H1 (cell line): ENCODE data around the gene EPSTI1. TPM values are rescaled to one million over a fixed set of nuclear protein-coding genes. Genes with fewer than 3 reads are reported as not detected.

ENCODE experiments used
- CTCF ChIA-PET: fragments of 300-600 bp; sonication (Branson Sonifier 250); formaldehyde crosslinking; loops from one replicate; lab custom pipeline; 2021; ENCODE audit not compliant: partially characterized antibody; lab: Charles Lee
- POLR2A ChIA-PET: fragments of 300-600 bp; sonication (Branson Sonifier 250); formaldehyde crosslinking; loops from one replicate; lab custom pipeline; 2021; ENCODE audit warnings: inconsistent platforms; ENCODE audit not compliant: partially characterized antibody; lab: Charles Lee
- DNase-seq, 2 experiments: peaks; one replicate each; pipeline versions ENCODE4 v3.0.0 to v3.0.0-alpha.2; 2010 to 2022; ENCODE audit warnings: low spot score in 2 of 2, low read depth in 1 of 2, mixed read lengths in 1 of 2
- FAIRE-seq: peaks from 2 replicates; lab custom pipeline; 2011; peaks lifted over from hg19 to GRCh38; lab: Jason Lieb, UNC
- H2AFZ ChIP-seq: 2 replicates; pipeline ENCODE4 v1.8.1; 2012; ENCODE audit warnings: low read length, inconsistent platforms
- H2AK5ac ChIP-seq: 2 replicates; pipeline ENCODE4 v1.6.1; 2013; ENCODE audit warnings: low read depth, low read length
- H2BK120ac ChIP-seq: replicated peaks from 2 replicates; pipeline ENCODE3; 2013; ENCODE audit warnings: low read depth, low read length, inconsistent platforms
- H2BK12ac ChIP-seq: 2 replicates; pipeline ENCODE4 v1.6.1; 2013; ENCODE audit warnings: low read depth, low read length
- H2BK15ac ChIP-seq: 2 replicates; pipeline ENCODE4 v1.6.1; 2013; ENCODE audit warnings: low read length
- H2BK20ac ChIP-seq: 2 replicates; pipeline ENCODE4 v1.6.1; 2013; ENCODE audit warnings: low read length
- H2BK5ac ChIP-seq: 2 replicates; pipeline ENCODE4 v1.6.1; 2013; ENCODE audit warnings: low read depth, low read length
- H3K14ac ChIP-seq: 2 replicates; pipeline ENCODE4 v1.6.1; 2013; ENCODE audit warnings: inconsistent platforms; ENCODE audit not compliant: insufficient read length
- H3K18ac ChIP-seq: 2 replicates; pipeline ENCODE4 v1.6.1; 2013; ENCODE audit warnings: low read length; ENCODE audit errors: extremely low read depth
- H3K23ac ChIP-seq: 2 replicates; pipeline ENCODE4 v1.6.1; 2013; ENCODE audit warnings: inconsistent platforms; ENCODE audit not compliant: insufficient read length
- H3K23me2 ChIP-seq: 2 replicates; pipeline ENCODE4 v1.6.1; 2013; ENCODE audit warnings: low read depth, low read length
- H3K27ac ChIP-seq: 2 replicates; pipeline ENCODE4 v1.6.1; 2011; ENCODE audit warnings: low read depth, low read length, inconsistent platforms
- H3K27me3 ChIP-seq, 4 experiments: replicated peaks in 1 of 4; 1 replicate in 1 of 4; 2 replicates in 3 of 4; pipeline versions ENCODE4 v1.6.1 to v1.8.1; 2011 to 2013; ENCODE audit warnings: low read length in 3 of 4, mild to moderate bottlenecking in 3 of 4, inconsistent platforms in 2 of 4, mixed read lengths in 2 of 4, moderate library complexity in 1 of 4; ENCODE audit not compliant: control insufficient read depth in 3 of 4, insufficient read depth in 3 of 4; ENCODE audit errors: extremely low read depth in 1 of 4
- H3K36me3 ChIP-seq, 4 experiments: 2 replicates each; pipeline versions ENCODE4 v1.6.1 to v1.8.1; 2011 to 2013; ENCODE audit warnings: mild to moderate bottlenecking in 4 of 4, low read length in 3 of 4, moderate library complexity in 2 of 4, control low read depth in 1 of 4, inconsistent platforms in 1 of 4; ENCODE audit not compliant: insufficient read depth in 4 of 4, control insufficient read depth in 2 of 4
- H3K4ac ChIP-seq: replicated peaks from 2 replicates; pipeline ENCODE3; 2013; ENCODE audit warnings: low read length, low read depth, mixed read lengths, inconsistent platforms; ENCODE audit not compliant: insufficient read length
- H3K4me1 ChIP-seq, 4 experiments: replicated peaks in 1 of 4; 1 replicate in 1 of 4; 2 replicates in 3 of 4; pipeline versions ENCODE4 v1.6.1 to v1.8.1; 2011 to 2013; ENCODE audit warnings: low read length in 3 of 4, inconsistent platforms in 2 of 4, mixed read lengths in 1 of 4; ENCODE audit not compliant: insufficient read depth in 4 of 4, control insufficient read depth in 3 of 4
- H3K4me2 ChIP-seq, 2 experiments: 2 replicates each; pipeline versions ENCODE4 v1.6.1 to v1.8.1; 2011 to 2013; ENCODE audit warnings: low read depth in 2 of 2, low read length in 2 of 2, control low read depth in 1 of 2, inconsistent platforms in 1 of 2, mild to moderate bottlenecking in 1 of 2; ENCODE audit not compliant: insufficient read depth in 1 of 2
- H3K4me3 ChIP-seq, 4 experiments: fragments of 200-600, 300-600 bp in 1 of 4; sonication (generic), shearing (Covaris generic), sonication (Bioruptor Twin) in 1 of 4; 2 replicates each; pipeline versions ENCODE4 v1.5.1 to v1.8.1; 2011 to 2016; ENCODE audit warnings: low read length in 4 of 4, low read depth in 3 of 4, control low read depth in 2 of 4, inconsistent platforms in 2 of 4, mild to moderate bottlenecking in 2 of 4, mixed read lengths in 1 of 4, moderate library complexity in 1 of 4; ENCODE audit not compliant: insufficient read depth in 2 of 4; ENCODE audit errors: extremely low read depth in 1 of 4
- H3K56ac ChIP-seq: replicated peaks from 2 replicates; pipeline ENCODE3; 2013; ENCODE audit warnings: low read depth, mild to moderate bottlenecking, mixed read lengths, low read length, inconsistent platforms; ENCODE audit not compliant: insufficient read length
- H3K79me1 ChIP-seq: 2 replicates; pipeline ENCODE4 v1.6.1; 2013; ENCODE audit warnings: low read depth, low read length, control low read depth
- H3K79me2 ChIP-seq, 2 experiments: 2 replicates each; pipeline versions ENCODE4 v1.6.1 to v1.8.1; 2012 to 2013; ENCODE audit warnings: low read length in 2 of 2, mild to moderate bottlenecking in 2 of 2, inconsistent platforms in 1 of 2; ENCODE audit not compliant: insufficient read depth in 2 of 2, control insufficient read depth in 1 of 2
- H3K9ac ChIP-seq, 4 experiments: replicated peaks in 1 of 4; 1 replicate in 1 of 4; 2 replicates in 3 of 4; pipeline versions ENCODE4 v1.6.1 to v1.8.1; 2011 to 2013; ENCODE audit warnings: low read depth in 3 of 4, low read length in 3 of 4, control low read depth in 2 of 4, mild to moderate bottlenecking in 2 of 4, moderate library complexity in 2 of 4, inconsistent platforms in 1 of 4; ENCODE audit errors: extremely low read depth in 1 of 4
- H3K9me3 ChIP-seq, 2 experiments: 2 replicates each; pipeline versions ENCODE4 v1.6.1 to v1.8.1; 2012 to 2013; ENCODE audit warnings: mild to moderate bottlenecking in 2 of 2, moderate library complexity in 2 of 2, control low read depth in 1 of 2, inconsistent platforms in 1 of 2, low read depth in 1 of 2, low read length in 1 of 2, mixed read lengths in 1 of 2; ENCODE audit not compliant: insufficient read depth in 2 of 2
- H4K20me1 ChIP-seq, 2 experiments: replicated peaks in 1 of 2; 2 replicates each; pipeline versions ENCODE3 to v1.8.1; 2011 to 2013; ENCODE audit warnings: inconsistent platforms in 2 of 2, low read length in 2 of 2, mild to moderate bottlenecking in 1 of 2; ENCODE audit not compliant: insufficient read depth in 2 of 2, control insufficient read depth in 1 of 2
- H4K5ac ChIP-seq: 2 replicates; pipeline ENCODE4 v1.6.1; 2013; ENCODE audit warnings: low read length, low read depth, mixed read lengths, inconsistent platforms; ENCODE audit not compliant: insufficient read length
- H4K8ac ChIP-seq: 2 replicates; pipeline ENCODE4 v1.8.0; 2013; ENCODE audit warnings: mild to moderate bottlenecking, moderate library complexity, low read length, inconsistent platforms; ENCODE audit not compliant: insufficient read depth; ENCODE audit errors: extremely low read depth
- H4K91ac ChIP-seq: replicated peaks from 2 replicates; pipeline ENCODE3; 2013; ENCODE audit warnings: low read length, mixed read lengths, inconsistent platforms; ENCODE audit not compliant: insufficient read length
- CREB1 ChIP-seq: IDR thresholded peaks from 2 replicates; pipeline ENCODE4 v1.6.1; 2012; ENCODE audit warnings: inconsistent platforms
- EP300 ChIP-seq, 2 experiments: IDR thresholded peaks; 1 replicate in 1 of 2; 2 replicates in 1 of 2; pipeline ENCODE4 v1.6.1; 2011 to 2012; ENCODE audit warnings: low read depth in 2 of 2, low read length in 2 of 2, mild to moderate bottlenecking in 2 of 2, borderline replicate concordance in 1 of 2, inconsistent platforms in 1 of 2, moderate library complexity in 1 of 2
- EZH2 ChIP-seq: fragments of 200-600 bp; sonication (generic); IDR thresholded peaks from 2 replicates; pipeline ENCODE4 v1.7.1; 2012; ENCODE audit warnings: low read depth, mild to moderate bottlenecking, moderate library complexity, low read length, inconsistent platforms; ENCODE audit not compliant: severe bottlenecking
- KDM1A ChIP-seq: fragments of 200-600, 300-600 bp; sonication (generic); IDR thresholded peaks from 2 replicates; pipeline ENCODE4 v1.7.1; 2016; ENCODE audit warnings: mild to moderate bottlenecking, low read length, borderline replicate concordance
- MAFK ChIP-seq: IDR thresholded peaks from 2 replicates; pipeline ENCODE4 v1.6.1; 2012; ENCODE audit warnings: low read depth, mild to moderate bottlenecking, improper control_type of control experiment, low read length
- MAX ChIP-seq: IDR thresholded peaks from 2 replicates; pipeline ENCODE4 v1.6.1; 2012; ENCODE audit warnings: inconsistent platforms
- NANOG ChIP-seq: IDR thresholded peaks from 2 replicates; pipeline ENCODE4 v1.6.1; 2011; ENCODE audit warnings: low read length, low read depth, mild to moderate bottlenecking, inconsistent platforms; ENCODE audit not compliant: insufficient read depth, poor library complexity, severe bottlenecking
- RNF2 ChIP-seq: fragments of 200-900, 300-1000 bp; sonication (generic); IDR thresholded peaks from 2 replicates; pipeline ENCODE4 v1.7.1; 2016; ENCODE audit warnings: borderline replicate concordance, low read depth, mild to moderate bottlenecking, antibody characterized with exemption, low read length; ENCODE audit not compliant: poor library complexity, severe bottlenecking; ENCODE audit errors: missing control alignments
- SP2 ChIP-seq: IDR thresholded peaks from 2 replicates; pipeline ENCODE4 v1.6.1; 2012; ENCODE audit warnings: mild to moderate bottlenecking, low read length, inconsistent platforms
- TCF12 ChIP-seq: IDR thresholded peaks from 2 replicates; pipeline ENCODE4 v1.6.1; 2011; ENCODE audit warnings: low read depth, mild to moderate bottlenecking, low read length
- TEAD4 ChIP-seq: IDR thresholded peaks from 2 replicates; pipeline ENCODE4 v1.6.1; 2012; ENCODE audit warnings: low read depth, low read length, inconsistent platforms, mixed read lengths
- WGBS, 2 experiments: shearing (Covaris generic) in 1 of 2; methylation state at CpG; one replicate each; pipeline versions ENCODE4 v1.1.6 to v1.1.7; 2013 to 2015; ENCODE audit warnings: low lambda C conversion rate in 2 of 2, mixed read lengths in 2 of 2, inconsistent platforms in 1 of 2, low coverage in 1 of 2, missing lambda C conversion rate in 1 of 2; ENCODE audit not compliant: insufficient replicate concordance in 2 of 2, insufficient coverage in 1 of 2, insufficient read length in 1 of 2; ENCODE audit errors: extremely low coverage in 1 of 2, missing lambda C conversion rate in 1 of 2; 5-methylcytosine and 5-hydroxymethylcytosine counted together
- polyA plus RNA-seq, 7 experiments: library from polyadenylated mRNA; depleted of rRNA in 3 of 7; stranded (reverse) in 5 of 7; unstranded in 2 of 7; fragments of >200 nt in 5 of 7; fragments of 200-250 nt in 2 of 7; gene quantifications; 1 replicate in 5 of 7; 2 replicates in 1 of 7; 4 replicates in 1 of 7; pipeline versions ENCODE4 v1.2.1 to v1.2.3, GENCODE V29; 2011 to 2013; ENCODE audit warnings: missing spikeins in 2 of 7, mixed read lengths in 2 of 7
- total RNA-seq: library from RNA; stranded (reverse); fragmentation: NEBNext Ultra II Directional; extraction: Animal tissue kit (Norgen Biotek cat#: 25700); gene quantifications from 2 replicates; pipeline ENCODE4 v1.2.1, GENCODE V29; 2021
- TF ChIP-seq, protein P1 (sequence below): IDR thresholded peaks from 2 replicates; pipeline ENCODE4 v1.6.1; 2011; ENCODE audit warnings: low read depth, mild to moderate bottlenecking, low read length; ENCODE audit not compliant: insufficient read depth

Gene EPSTI1
- total and polyA plus RNA-seq, 2 of the 8 experiments (the other 6 are each of a cell fraction or from before 2014, with no cell fraction given), result 0.23 to 0.37 TPM

GRCh38 chr13:42997381-42997780, 5.3 kb upstream of the EPSTI1 start:
- ChIA-PET POLR2A (no interaction called here), CTCF (interaction anchor here (0.6 to 1.4 kb wide), 4 partner anchors 9 to 28 kb away, joined by 3 to 4 read pairs (median 4); partner anchors contain the start of gene DNAJC15)
- no peak overlapping the region for H3K4ac ChIP-seq
- no peak overlapping the region for H2BK12ac ChIP-seq
- no peak overlapping the region for H3K4me2 ChIP-seq
- no peak overlapping the region for H3K18ac ChIP-seq
- no peak for TF ChIP-seq SP2
- no peak for TF ChIP-seq KDM1A
- TF ChIP-seq TEAD4, result no peak
- TF ChIP-seq MAX, result no peak
- TF ChIP-seq EZH2, result no peak
- no peak for TF ChIP-seq CREB1
- TF ChIP-seq, protein P1, sequence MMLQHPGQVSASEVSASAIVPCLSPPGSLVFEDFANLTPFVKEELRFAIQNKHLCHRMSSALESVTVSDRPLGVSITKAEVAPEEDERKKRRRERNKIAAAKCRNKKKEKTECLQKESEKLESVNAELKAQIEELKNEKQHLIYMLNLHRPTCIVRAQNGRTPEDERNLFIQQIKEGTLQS, result no peak
- TF ChIP-seq MAFK, result no peak
- no peak for TF ChIP-seq TCF12
- no peak for TF ChIP-seq NANOG
- TF ChIP-seq EP300 (IDR thresholded peaks at IDR 0.05; ENCODE audit: borderline replicate concordance in 1 of 2, low read depth in 2 of 2, low read length in 2 of 2), result no peak
- TF ChIP-seq RNF2, result no peak
- H2AK5ac ChIP-seq, result no peak overlapping the region
- H4K5ac ChIP-seq, result no peak overlapping the region
- H2BK20ac ChIP-seq, result no peak overlapping the region
- no peaks in the 10 kb centered on the region for H3K9me3 ChIP-seq
- DNase-seq, result no peak
- H3K4me3 ChIP-seq, result no peak overlapping the region
- peaks cover 0 to 5% (median 2%) of the 10 kb centered on the region in 4 experiments; a peak in 4 of 7 replicates for H3K27me3 ChIP-seq
- no peak overlapping the region for H4K8ac ChIP-seq
- no peak overlapping the region for H2BK5ac ChIP-seq
- H2AFZ ChIP-seq, result no peak overlapping the region
- FAIRE-seq, result no peak
- H3K79me2 ChIP-seq, result no peaks in the 10 kb centered on the region
- H3K36me3 ChIP-seq, result no peaks in the 10 kb centered on the region
- WGBS, 2 experiments, result 81% methylated on average over 2 of the region's 2 CpGs; no CpG with 5 or more reads in 1 of the 2 experiments
- no peaks in the 10 kb centered on the region for H4K20me1 ChIP-seq
- no peaks in the 10 kb centered on the region for H3K23me2 ChIP-seq
- no peak overlapping the region for H3K23ac ChIP-seq
- H3K9ac ChIP-seq, result no peak overlapping the region
- no peaks in the 10 kb centered on the region for H3K79me1 ChIP-seq
- peaks cover 0 to 2% (median 0%) of the 10 kb centered on the region in 4 experiments; a peak in 2 of 7 replicates for H3K4me1 ChIP-seq
- no peak overlapping the region for H3K56ac ChIP-seq
- no peak overlapping the region for H3K27ac ChIP-seq
- H3K14ac ChIP-seq, result no peak overlapping the region
- H2BK120ac ChIP-seq, result no peak overlapping the region
- no peak overlapping the region for H2BK15ac ChIP-seq
- H4K91ac ChIP-seq, result no peak overlapping the region
